KMS-11 (cell line): ENCODE data around the gene RPUSD4.

Source experiments
- H2AFZ ChIP-seq: fragments of 200-600 bp; sonication (generic); 2 replicates; pipeline ENCODE4 v1.6.1; 2016; ENCODE audit warnings: antibody characterized with exemption, mixed run types, low read depth
- H3K27ac ChIP-seq: fragments of 200-600 bp; sonication (generic); 2 replicates; pipeline ENCODE4 v1.6.1; 2016; ENCODE audit warnings: mild to moderate bottlenecking, mixed run types
- H3K27me3 ChIP-seq: fragments of 200-600 bp; sonication (generic); 2 replicates; pipeline ENCODE4 v1.6.1; 2017; ENCODE audit warnings: mild to moderate bottlenecking, low read depth, mixed run types, moderate library complexity; ENCODE audit not compliant: insufficient read depth
- H3K36me3 ChIP-seq: fragments of 200-600 bp; sonication (generic); 2 replicates; pipeline ENCODE4 v1.6.1; 2017; ENCODE audit warnings: mild to moderate bottlenecking, mixed run types; ENCODE audit not compliant: insufficient read depth
- H3K4me1 ChIP-seq: fragments of 200-600 bp; sonication (generic); 2 replicates; pipeline ENCODE4 v1.6.1; 2016; ENCODE audit warnings: mild to moderate bottlenecking, low read depth, mixed run types; ENCODE audit not compliant: poor library complexity, severe bottlenecking
- H3K4me2 ChIP-seq: fragments of 200-600 bp; sonication (generic); 2 replicates; pipeline ENCODE4 v1.7.0; 2016; ENCODE audit warnings: mild to moderate bottlenecking, mixed run types
- H3K4me3 ChIP-seq: fragments of 200-600 bp; sonication (generic); IDR thresholded peaks from 2 replicates; pipeline ENCODE4 v1.6.1; 2017; ENCODE audit warnings: low read depth, low read length, mixed read lengths; ENCODE audit not compliant: insufficient read depth
- H3K79me2 ChIP-seq: fragments of 200-600 bp; sonication (generic); 2 replicates; pipeline ENCODE4 v1.6.1; 2016; ENCODE audit warnings: low read depth, mixed run types; ENCODE audit not compliant: insufficient read depth
- H3K9ac ChIP-seq: fragments of 200-600 bp; sonication (generic); 2 replicates; pipeline ENCODE4 v1.6.1; 2016; ENCODE audit warnings: mild to moderate bottlenecking, mixed run types
- H4K20me1 ChIP-seq: fragments of 200-600 bp; sonication (generic); 2 replicates; pipeline ENCODE4 v1.6.1; 2016; ENCODE audit warnings: mild to moderate bottlenecking, mixed run types; ENCODE audit not compliant: insufficient read depth
- TF ChIP-seq, protein P1 (sequence below): fragments of 200-600 bp; sonication (generic); conservative IDR thresholded peaks from 2 replicates; pipeline ENCODE4 v1.6.1; 2017; ENCODE audit warnings: low read depth, mild to moderate bottlenecking, antibody characterized with exemption, low read length, moderate library complexity, mixed read lengths

RPUSD4 gene

DNA sequence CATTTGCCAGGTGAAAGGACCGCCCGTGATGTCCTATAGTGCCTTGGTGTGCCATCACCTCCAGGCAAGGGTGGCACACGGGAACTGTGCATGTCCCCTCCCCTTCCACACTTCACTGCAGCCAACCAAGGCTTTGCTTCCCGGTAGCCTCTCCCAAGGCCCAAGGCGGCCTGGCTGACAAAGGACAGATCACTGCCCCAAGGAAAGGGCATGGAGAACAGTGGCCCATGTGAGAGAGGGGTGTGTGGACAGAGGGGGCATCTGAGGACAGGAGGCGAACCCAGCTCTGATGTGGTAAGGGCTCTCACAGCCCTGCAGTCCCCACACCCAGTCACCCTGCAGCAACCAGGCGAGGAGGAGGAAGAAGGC, 50.4 kb downstream of the RPUSD4 start:
- Histone ChIP-seq H3K4me3 (no peak overlapping the region), H2AFZ (no peak overlapping the region), H3K4me1 (peaks cover 14% of the 10 kb centered on the region), H3K27ac (no peak overlapping the region), H3K4me2 (no peak overlapping the region), H3K36me3 (no peaks in the 10 kb centered on the region), H3K9ac (no peak overlapping the region), H3K27me3 (no peaks in the 10 kb centered on the region), H4K20me1 (no peaks in the 10 kb centered on the region), H3K79me2 (no peaks in the 10 kb centered on the region)
- TF ChIP-seq, protein P1, sequence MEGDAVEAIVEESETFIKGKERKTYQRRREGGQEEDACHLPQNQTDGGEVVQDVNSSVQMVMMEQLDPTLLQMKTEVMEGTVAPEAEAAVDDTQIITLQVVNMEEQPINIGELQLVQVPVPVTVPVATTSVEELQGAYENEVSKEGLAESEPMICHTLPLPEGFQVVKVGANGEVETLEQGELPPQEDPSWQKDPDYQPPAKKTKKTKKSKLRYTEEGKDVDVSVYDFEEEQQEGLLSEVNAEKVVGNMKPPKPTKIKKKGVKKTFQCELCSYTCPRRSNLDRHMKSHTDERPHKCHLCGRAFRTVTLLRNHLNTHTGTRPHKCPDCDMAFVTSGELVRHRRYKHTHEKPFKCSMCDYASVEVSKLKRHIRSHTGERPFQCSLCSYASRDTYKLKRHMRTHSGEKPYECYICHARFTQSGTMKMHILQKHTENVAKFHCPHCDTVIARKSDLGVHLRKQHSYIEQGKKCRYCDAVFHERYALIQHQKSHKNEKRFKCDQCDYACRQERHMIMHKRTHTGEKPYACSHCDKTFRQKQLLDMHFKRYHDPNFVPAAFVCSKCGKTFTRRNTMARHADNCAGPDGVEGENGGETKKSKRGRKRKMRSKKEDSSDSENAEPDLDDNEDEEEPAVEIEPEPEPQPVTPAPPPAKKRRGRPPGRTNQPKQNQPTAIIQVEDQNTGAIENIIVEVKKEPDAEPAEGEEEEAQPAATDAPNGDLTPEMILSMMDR, result no peak

GRCh38 chr11:126160345-126161022, 51.0 kb downstream of the RPUSD4 start:
- no peaks in the 10 kb centered on the region for H3K27me3 ChIP-seq
- H3K36me3 ChIP-seq, result no peaks in the 10 kb centered on the region
- no peak overlapping the region for H2AFZ ChIP-seq
- no peak overlapping the region for H3K9ac ChIP-seq
- H3K4me2 ChIP-seq, result no peak overlapping the region
- H3K4me3 ChIP-seq, result no peak overlapping the region
- peaks cover 14% of the 10 kb centered on the region for H3K4me1 ChIP-seq
- H3K27ac ChIP-seq, result no peak overlapping the region
- TF ChIP-seq, protein P1, result no peak
- no peaks in the 10 kb centered on the region for H3K79me2 ChIP-seq
- H4K20me1 ChIP-seq, result no peaks in the 10 kb centered on the region

DNA sequence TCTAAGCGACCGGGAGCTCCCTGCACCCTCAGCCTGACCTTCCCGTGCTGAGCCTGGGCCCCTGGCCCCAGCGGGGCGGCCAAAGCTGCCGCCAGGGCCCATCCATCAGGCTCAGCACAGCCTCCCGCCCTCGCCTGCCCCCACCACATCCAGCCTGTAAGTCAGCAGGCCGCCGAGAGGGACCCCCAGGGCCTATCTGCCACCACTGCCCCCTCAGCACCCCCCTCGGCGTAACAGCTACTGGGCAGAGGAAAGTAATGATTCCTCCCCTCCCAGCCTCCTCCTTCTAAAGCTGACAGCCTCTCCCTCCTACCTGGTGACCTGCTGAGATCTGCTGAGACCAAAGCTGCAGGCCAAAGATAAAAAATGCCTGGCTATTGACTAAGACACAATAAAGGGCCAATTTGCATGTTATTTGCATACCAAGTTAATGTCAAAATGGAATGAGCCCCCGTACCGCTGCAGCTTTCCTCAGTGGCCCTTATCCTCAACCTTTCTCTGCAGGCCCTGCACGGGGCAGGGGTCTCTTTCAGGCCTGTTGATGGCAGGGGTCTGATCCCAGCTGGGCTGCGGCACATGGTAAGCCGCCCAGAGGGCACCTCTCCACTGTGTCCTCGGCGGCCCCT, 51.6 kb downstream of the RPUSD4 start:
- Histone ChIP-seq H2AFZ (no peak overlapping the region), H3K27me3 (no peaks in the 10 kb centered on the region), H4K20me1 (no peaks in the 10 kb centered on the region), H3K9ac (no peak overlapping the region), H3K4me1 (peaks cover 14% of the 10 kb centered on the region), H3K79me2 (no peaks in the 10 kb centered on the region), H3K4me3 (no peak overlapping the region), H3K27ac (no peak overlapping the region), H3K36me3 (no peaks in the 10 kb centered on the region), H3K4me2 (no peak overlapping the region)
- TF ChIP-seq, protein P1, result no peak

DNA sequence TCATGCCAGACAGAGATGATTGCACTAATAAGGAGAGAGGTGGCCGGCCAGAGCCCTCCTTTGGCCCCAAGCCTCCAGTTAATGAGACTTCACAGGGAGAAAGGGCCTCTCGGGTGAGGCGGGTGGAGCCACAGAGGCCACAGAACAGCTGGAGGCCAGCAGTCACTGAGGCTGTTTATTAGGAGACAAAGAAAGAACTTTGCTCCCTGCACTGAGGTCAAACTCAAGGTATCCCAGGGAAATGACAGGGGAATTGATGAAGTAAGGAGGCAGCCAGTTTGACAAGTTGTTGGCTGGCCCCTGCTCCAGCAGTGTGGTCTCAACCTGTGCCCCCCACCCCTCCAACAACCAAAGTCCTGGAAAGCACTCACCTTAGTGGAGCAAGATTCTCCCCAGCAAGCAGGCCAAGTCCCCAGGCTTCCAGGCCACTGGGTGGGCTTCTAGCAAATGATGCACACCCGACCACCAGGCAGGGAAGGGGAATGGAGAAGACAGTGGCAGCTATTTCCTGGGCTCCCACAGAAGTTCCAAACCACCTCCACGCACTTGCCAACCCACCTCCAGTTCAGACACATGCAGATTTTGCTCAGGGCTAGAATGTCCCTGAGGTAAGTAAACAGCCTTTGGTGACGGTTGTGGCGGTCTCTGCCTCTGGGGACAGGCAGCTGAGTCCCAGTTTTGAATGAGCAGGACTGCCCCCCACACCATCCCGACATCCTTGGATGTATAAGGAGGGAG, 53.2 kb downstream of the RPUSD4 start:
- Histone ChIP-seq H3K79me2 (no peaks in the 10 kb centered on the region), H3K27me3 (no peaks in the 10 kb centered on the region), H2AFZ (no peak overlapping the region; the same call in none of the 2 replicates), H3K36me3 (no peaks in the 10 kb centered on the region), H3K4me1 (peaks cover 14% of the 10 kb centered on the region), H3K27ac (no peak overlapping the region), H4K20me1 (no peaks in the 10 kb centered on the region), H3K4me3 (no peak overlapping the region), H3K4me2 (no peak overlapping the region), H3K9ac (no peak overlapping the region)
- TF ChIP-seq, protein P1, result no peak
